Loucy (cell line): Measurements from ENCODE around the gene ZNF619.

ENCODE experiments used
- EZH2phosphoT487 ChIP-seq: fragments of 200-600 bp; IDR thresholded peaks from 2 replicates; pipeline ENCODE4 v1.6.1; 2018; ENCODE audit warnings: antibody characterized with exemption, mild to moderate bottlenecking, moderate library complexity, borderline replicate concordance
- TF ChIP-seq, protein P1 (sequence below): fragments of 200-600 bp; sonication (generic); conservative IDR thresholded peaks from 2 replicates; pipeline ENCODE4 v1.5.1; 2014; ENCODE audit warnings: mild to moderate bottlenecking, antibody characterized with exemption, low read length

DNA sequence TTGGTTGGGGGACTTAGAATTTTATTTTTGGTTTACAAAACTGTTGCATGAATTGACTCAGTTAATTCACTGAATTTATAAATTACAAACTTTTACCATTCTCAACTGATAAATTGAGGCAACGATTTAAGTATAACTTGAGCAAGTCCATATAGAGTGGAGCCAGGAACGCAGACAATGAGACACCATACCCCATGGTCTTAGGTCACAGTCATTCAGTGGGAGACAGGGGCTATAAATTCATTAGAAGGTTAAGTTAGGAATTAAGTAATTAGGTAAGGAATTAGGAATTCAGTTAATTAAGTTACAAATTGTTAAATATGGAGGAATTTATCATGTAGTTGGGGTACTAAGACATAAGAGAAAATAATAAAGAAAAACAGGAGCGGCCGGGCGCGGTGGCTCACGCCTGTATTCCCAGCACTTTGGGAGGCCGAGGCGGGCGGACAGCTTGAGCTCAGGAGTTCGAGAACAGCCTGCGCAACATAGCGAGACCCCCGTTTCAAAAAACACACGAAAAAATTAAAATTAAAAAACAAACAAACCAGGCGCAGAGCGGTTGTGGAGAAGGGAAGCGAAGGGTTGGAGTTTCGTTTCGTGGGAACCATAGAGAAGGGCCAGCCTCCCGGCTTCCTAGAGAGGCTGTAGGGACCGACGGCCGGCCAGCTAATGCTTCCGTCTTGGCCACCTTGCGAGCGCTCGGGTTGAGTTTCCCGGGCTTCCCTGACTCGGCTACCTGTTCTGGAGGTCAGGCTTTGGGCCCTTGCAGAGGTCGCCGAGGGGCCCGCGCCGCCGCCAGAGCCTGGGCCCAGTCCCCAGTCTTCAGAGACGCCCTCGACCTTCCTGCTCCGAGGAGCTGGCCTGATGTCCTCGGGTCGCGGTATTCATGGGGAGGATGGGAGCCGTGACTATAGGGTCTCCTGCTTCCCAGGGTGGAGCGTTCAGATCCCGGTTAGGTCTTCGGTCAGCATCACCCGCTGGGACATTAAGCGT lies at the start of gene ZNF619:
- TF ChIP-seq, protein P1, sequence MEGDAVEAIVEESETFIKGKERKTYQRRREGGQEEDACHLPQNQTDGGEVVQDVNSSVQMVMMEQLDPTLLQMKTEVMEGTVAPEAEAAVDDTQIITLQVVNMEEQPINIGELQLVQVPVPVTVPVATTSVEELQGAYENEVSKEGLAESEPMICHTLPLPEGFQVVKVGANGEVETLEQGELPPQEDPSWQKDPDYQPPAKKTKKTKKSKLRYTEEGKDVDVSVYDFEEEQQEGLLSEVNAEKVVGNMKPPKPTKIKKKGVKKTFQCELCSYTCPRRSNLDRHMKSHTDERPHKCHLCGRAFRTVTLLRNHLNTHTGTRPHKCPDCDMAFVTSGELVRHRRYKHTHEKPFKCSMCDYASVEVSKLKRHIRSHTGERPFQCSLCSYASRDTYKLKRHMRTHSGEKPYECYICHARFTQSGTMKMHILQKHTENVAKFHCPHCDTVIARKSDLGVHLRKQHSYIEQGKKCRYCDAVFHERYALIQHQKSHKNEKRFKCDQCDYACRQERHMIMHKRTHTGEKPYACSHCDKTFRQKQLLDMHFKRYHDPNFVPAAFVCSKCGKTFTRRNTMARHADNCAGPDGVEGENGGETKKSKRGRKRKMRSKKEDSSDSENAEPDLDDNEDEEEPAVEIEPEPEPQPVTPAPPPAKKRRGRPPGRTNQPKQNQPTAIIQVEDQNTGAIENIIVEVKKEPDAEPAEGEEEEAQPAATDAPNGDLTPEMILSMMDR = no peak
- no peak for TF ChIP-seq EZH2phosphoT487
